ENCODE measurements around the gene CFAP68. TPM values are rescaled to one million over a fixed set of nuclear protein-coding genes. Genes with fewer than 3 reads are reported as not detected.
A peak's percentile ranks its signal among the peaks of the same experiment; 100 is the strongest.

The CFAP68 gene
- total and polyA plus RNA-seq, 12 donors, result 26.6 to 80.4 (median 43.3) TPM

GRCh38 chr11:111911563-111912401 is 32.4 kb downstream of the CFAP68 start, which contains the start of gene CRYAB:
Gene CRYAB (minus strand): TSS chr11:111911770. CDS start chr11:111911724, 46 bp downstream.
- intact Hi-C loops (cut with DNase I), result no loop called here
- peak; percentile 82 to 94 (median 92) for DNase-seq
- H3K27me3 ChIP-seq, result no peaks in the 10 kb centered on the region
- TF ChIP-seq, protein P1, sequence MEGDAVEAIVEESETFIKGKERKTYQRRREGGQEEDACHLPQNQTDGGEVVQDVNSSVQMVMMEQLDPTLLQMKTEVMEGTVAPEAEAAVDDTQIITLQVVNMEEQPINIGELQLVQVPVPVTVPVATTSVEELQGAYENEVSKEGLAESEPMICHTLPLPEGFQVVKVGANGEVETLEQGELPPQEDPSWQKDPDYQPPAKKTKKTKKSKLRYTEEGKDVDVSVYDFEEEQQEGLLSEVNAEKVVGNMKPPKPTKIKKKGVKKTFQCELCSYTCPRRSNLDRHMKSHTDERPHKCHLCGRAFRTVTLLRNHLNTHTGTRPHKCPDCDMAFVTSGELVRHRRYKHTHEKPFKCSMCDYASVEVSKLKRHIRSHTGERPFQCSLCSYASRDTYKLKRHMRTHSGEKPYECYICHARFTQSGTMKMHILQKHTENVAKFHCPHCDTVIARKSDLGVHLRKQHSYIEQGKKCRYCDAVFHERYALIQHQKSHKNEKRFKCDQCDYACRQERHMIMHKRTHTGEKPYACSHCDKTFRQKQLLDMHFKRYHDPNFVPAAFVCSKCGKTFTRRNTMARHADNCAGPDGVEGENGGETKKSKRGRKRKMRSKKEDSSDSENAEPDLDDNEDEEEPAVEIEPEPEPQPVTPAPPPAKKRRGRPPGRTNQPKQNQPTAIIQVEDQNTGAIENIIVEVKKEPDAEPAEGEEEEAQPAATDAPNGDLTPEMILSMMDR (IDR thresholded peaks at IDR 0.05), result no peak
- TF ChIP-seq POLR2A (IDR thresholded peaks at IDR 0.05), result peak; percentile 13 to 71
- peaks cover 17 to 30% of the 10 kb centered on the region in 2 donors for H3K4me1 ChIP-seq (replicated peaks in 1 of 2)
- H3K36me3 ChIP-seq (replicated peaks in 1 of 2), result no peaks in the 10 kb centered on the region
- peak within 1 kb of the TSS; percentile 51 to 87 (median 61) for H3K27ac ChIP-seq
- peak within 1 kb of the TSS in 2 of 4 donors; percentile 13 to 53 for H3K4me3 ChIP-seq
- 45 to 57% (median 48%) methylated on average over 13 to 17 of the region's 17 CpGs for WGBS, 4 donors
- no peaks in the 10 kb centered on the region for H3K9me3 ChIP-seq (replicated peaks in 1 of 3)

- H3K27ac ChIP-seq, result peak within 1 kb of the TSS; percentile 51 to 87 (median 61)
- peaks cover 17 to 30% of the 10 kb centered on the region in 2 donors for H3K4me1 ChIP-seq (replicated peaks in 1 of 2)
- 15 to 33% (median 28%) methylated on average over 5 to 26 of the region's 26 CpGs for WGBS, 4 donors
- H3K9me3 ChIP-seq (replicated peaks in 1 of 3), result no peaks in the 10 kb centered on the region
- TF ChIP-seq, protein P1 (IDR thresholded peaks at IDR 0.05), result no peak
- TF ChIP-seq POLR2A (IDR thresholded peaks at IDR 0.05), result no peak
- DNase-seq, result peak in 1 of 7 donors; percentile 18
- intact Hi-C loops (cut with DNase I), result no loop called here
- no peaks in the 10 kb centered on the region for H3K36me3 ChIP-seq (replicated peaks in 1 of 2)
- H3K27me3 ChIP-seq, result no peaks in the 10 kb centered on the region
- peak within 1 kb of the TSS in 2 of 4 donors; percentile 13 to 53 for H3K4me3 ChIP-seq
Observed at GRCh38 chr11:111912535-111912934, 33.2 kb downstream of the CFAP68 start, which contains the start of gene HSPB2. Gene HSPB2 (plus strand): TSS chr11:111912734. CDS start chr11:111912830, 96 bp downstream.

DNA sequence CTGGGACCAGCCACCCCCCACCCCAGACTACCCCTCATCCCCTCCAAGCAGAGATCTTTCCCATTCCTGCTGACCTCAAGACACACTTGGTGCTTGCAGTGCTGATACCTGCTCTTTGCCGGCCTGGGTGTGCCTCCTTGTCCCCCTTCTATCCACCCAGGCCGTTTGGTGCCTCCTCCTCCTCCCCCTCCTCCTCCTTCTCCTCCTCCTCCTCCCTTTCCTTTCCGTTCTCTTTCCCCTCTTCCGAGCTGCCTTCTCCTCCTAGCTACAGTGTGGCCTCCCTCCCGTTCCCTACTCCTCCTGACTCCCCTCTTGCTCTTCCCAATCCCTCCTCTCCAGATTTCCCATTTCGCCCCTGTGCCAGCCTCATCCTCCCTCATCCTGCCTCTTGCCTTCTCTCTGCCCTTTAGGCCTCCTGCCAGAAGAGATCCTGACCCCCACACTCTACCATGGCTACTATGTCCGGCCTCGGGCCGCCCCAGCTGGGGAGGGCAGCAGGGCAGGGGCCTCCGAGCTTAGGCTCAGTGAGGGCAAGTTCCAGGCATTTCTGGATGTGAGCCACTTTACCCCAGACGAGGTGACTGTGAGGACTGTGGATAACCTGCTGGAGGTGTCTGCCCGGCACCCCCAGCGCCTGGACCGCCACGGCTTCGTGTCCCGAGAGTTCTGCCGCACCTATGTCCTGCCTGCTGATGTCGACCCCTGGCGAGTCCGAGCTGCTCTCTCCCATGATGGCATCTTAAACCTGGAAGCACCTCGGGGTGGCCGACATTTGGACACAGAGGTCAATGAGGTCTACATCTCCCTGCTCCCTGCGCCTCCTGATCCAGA is 33.9 kb downstream of the CFAP68 start:
- Histone ChIP-seq H3K27ac (peak overlapping the region in 4 of 5 donors; percentile 60 to 87 (median 70)), H3K9me3 (replicated peaks in 1 of 3) (no peaks in the 10 kb centered on the region), H3K27me3 (no peaks in the 10 kb centered on the region), H3K36me3 (replicated peaks in 1 of 2) (no peaks in the 10 kb centered on the region), H3K4me3 (peak overlapping the region in 1 of 4 donors; percentile 53), H3K4me1 (replicated peaks in 1 of 2) (peaks cover 17 to 30% of the 10 kb centered on the region in 2 donors)
- no peak for TF ChIP-seq POLR2A (IDR thresholded peaks at IDR 0.05)
- TF ChIP-seq, protein P1 (IDR thresholded peaks at IDR 0.05), result no peak
- WGBS, 4 donors, result 61 to 77% (median 70%) methylated on average over 12 to 24 of the region's 24 CpGs
- DNase-seq, result no peak
- intact Hi-C loops (cut with DNase I), result no loop called here

DNA sequence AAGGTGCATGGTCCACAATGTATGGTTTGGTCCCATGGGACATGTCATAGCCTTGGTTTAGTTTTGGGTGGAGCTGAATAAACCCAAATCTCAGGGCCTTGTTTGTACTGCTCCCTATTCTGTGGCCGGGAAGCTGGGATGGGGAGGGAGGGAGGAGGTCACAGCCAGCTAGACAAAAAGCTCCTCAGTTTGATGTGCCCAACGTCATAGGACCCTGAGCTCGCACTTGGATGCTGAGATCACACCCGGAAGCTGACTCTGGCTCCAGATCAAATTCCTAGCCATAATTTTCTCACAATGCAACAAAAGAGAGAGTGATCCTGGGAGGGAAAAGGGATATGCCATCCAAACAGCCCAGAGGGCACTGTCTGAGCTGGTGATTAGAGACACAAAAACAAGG is 34.7 kb downstream of the CFAP68 start:
- peak overlapping the region in 1 of 4 donors; percentile 53 for H3K4me3 ChIP-seq
- H3K27me3 ChIP-seq, result no peaks in the 10 kb centered on the region
- WGBS, 4 donors, result 12 to 32% (median 29%) methylated on average over 4 of the region's 4 CpGs
- H3K27ac ChIP-seq, result peak overlapping the region in 4 of 5 donors; percentile 1 to 87 (median 70)
- H3K9me3 ChIP-seq (replicated peaks in 1 of 3), result no peaks in the 10 kb centered on the region
- peak in 5 of 7 donors; percentile 59 to 80 (median 73) for DNase-seq
- TF ChIP-seq, protein P1 (IDR thresholded peaks at IDR 0.05), result no peak
- peak in 1 of 2 donors; percentile 23 for TF ChIP-seq POLR2A (IDR thresholded peaks at IDR 0.05)
- H3K36me3 ChIP-seq (replicated peaks in 1 of 2), result no peaks in the 10 kb centered on the region
- intact Hi-C loops (cut with DNase I), result no loop called here
- peaks cover 17 to 30% of the 10 kb centered on the region in 2 donors for H3K4me1 ChIP-seq (replicated peaks in 1 of 2)
